ENCODE measurements around the gene TCF7L2. TPM values are rescaled to one million over a fixed set of nuclear protein-coding genes. Genes with fewer than 3 reads are reported as not detected.

Gene TCF7L2
- total and polyA plus RNA-seq, 12 donors: 8.7 to 24.7 (median 14.8) TPM

GRCh38 chr10:113093188-113094113 is 143.4 kb downstream of the TCF7L2 start:
- TF ChIP-seq CTCF (IDR thresholded peaks at IDR 0.05) (no peak), POLR2A (IDR thresholded peaks at IDR 0.05) (no peak)
- intact Hi-C loops (cut with DNase I): no loop called here
- Histone ChIP-seq H3K27ac (no peak overlapping the region), H3K9me3 (replicated peaks in 1 of 3) (no peaks in the 10 kb centered on the region), H3K4me1 (replicated peaks in 1 of 2) (no peaks in the 10 kb centered on the region), H3K4me3 (no peak overlapping the region), H3K36me3 (replicated peaks in 1 of 2) (no peaks in the 10 kb centered on the region), H3K27me3 (no peaks in the 10 kb centered on the region)
- WGBS, 4 donors: 76 to 86% (median 83%) methylated on average over 10 of the region's 10 CpGs
- peak in 1 of 7 donors; percentile 43 for DNase-seq

- Histone ChIP-seq H3K36me3 (replicated peaks in 1 of 2) (no peaks in the 10 kb centered on the region), H3K4me3 (no peak overlapping the region), H3K4me1 (replicated peaks in 1 of 2) (peaks cover 0 to under 1% of the 10 kb centered on the region in 2 donors), H3K9me3 (replicated peaks in 1 of 3) (no peaks in the 10 kb centered on the region), H3K27ac (no peak overlapping the region), H3K27me3 (no peaks in the 10 kb centered on the region)
- no peak for DNase-seq
- 72 to 83% (median 76%) methylated on average over 3 of the region's 3 CpGs for WGBS, 4 donors
- TF ChIP-seq POLR2A (IDR thresholded peaks at IDR 0.05): no peak
- TF ChIP-seq CTCF (IDR thresholded peaks at IDR 0.05): no peak
- intact Hi-C loops (cut with DNase I): no loop called here
Measured at GRCh38 chr10:113094114-113094486, 144.1 kb downstream of the TCF7L2 start.

- TF ChIP-seq POLR2A (IDR thresholded peaks at IDR 0.05): no peak
- TF ChIP-seq CTCF (IDR thresholded peaks at IDR 0.05): no peak
- DNase-seq: peak in 1 of 7 donors; percentile 36
- Histone ChIP-seq H3K36me3 (replicated peaks in 1 of 2) (no peaks in the 10 kb centered on the region), H3K4me3 (no peak overlapping the region), H3K9me3 (replicated peaks in 1 of 3) (no peaks in the 10 kb centered on the region), H3K27ac (no peak overlapping the region), H3K4me1 (replicated peaks in 1 of 2) (peaks cover 3 to 10% of the 10 kb centered on the region in 2 donors), H3K27me3 (no peaks in the 10 kb centered on the region)
- 86 to 95% (median 91%) methylated on average over 15 of the region's 15 CpGs for WGBS, 4 donors
- intact Hi-C loops (cut with DNase I): no loop called here
Measured at GRCh38 chr10:113095419-113096127, 145.5 kb downstream of the TCF7L2 start.

Data from adrenal gland (tissue), 12 donors.